Measurements from ENCODE around the gene RAPSN.

GRCh38 chr11:47393163-47394049 lies 55.5 kb downstream of the RAPSN start:
- TF ChIP-seq POLR2AphosphoS5 (IDR thresholded peaks at IDR 0.05; ENCODE audit: low read depth, low read length) (no peak), POLR2A (IDR thresholded peaks at IDR 0.05; ENCODE audit: low read depth, low read length) (no peak), TAF1 (IDR thresholded peaks at IDR 0.05; ENCODE audit: borderline replicate concordance, low read depth, low read length) (no peak)
